ENCODE data around the gene CERS4.

DNA sequence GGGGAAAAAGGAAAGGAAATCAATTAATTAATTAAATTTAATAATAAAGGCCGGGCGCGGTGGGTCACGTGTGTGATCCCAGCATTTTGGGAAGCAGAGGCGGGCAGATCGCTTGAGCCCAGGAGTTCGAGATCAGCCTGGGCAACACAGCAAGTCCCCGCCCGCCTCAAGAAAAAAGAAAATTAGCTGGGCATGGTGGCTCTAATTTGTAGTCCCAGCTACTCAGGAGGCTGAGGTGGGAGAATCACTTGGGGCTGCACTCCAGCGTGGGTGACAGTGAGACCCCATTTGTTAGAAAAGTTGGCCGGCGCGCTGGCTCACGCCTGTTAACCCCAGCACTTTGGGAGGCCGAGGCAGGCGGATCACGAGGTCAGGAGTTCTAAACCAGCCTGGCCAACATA is 99.7 kb downstream of the CERS4 start:
- TF ChIP-seq, protein P1, sequence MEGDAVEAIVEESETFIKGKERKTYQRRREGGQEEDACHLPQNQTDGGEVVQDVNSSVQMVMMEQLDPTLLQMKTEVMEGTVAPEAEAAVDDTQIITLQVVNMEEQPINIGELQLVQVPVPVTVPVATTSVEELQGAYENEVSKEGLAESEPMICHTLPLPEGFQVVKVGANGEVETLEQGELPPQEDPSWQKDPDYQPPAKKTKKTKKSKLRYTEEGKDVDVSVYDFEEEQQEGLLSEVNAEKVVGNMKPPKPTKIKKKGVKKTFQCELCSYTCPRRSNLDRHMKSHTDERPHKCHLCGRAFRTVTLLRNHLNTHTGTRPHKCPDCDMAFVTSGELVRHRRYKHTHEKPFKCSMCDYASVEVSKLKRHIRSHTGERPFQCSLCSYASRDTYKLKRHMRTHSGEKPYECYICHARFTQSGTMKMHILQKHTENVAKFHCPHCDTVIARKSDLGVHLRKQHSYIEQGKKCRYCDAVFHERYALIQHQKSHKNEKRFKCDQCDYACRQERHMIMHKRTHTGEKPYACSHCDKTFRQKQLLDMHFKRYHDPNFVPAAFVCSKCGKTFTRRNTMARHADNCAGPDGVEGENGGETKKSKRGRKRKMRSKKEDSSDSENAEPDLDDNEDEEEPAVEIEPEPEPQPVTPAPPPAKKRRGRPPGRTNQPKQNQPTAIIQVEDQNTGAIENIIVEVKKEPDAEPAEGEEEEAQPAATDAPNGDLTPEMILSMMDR (IDR thresholded peaks at IDR 0.05 in 4 of 5, conservative IDR thresholded peaks at IDR 0.05 in 1 of 5): no peak
- TF ChIP-seq POLR2A (IDR thresholded peaks at IDR 0.05): no peak

Measured in gastrocnemius medialis (tissue), 4 donors.